ENCODE data around the gene TBX21. TPM values are rescaled to one million over a fixed set of nuclear protein-coding genes. Genes with fewer than 3 reads are reported as not detected.

Gene TBX21
- total and polyA plus RNA-seq, 11 donors: 0.07 to 3.2 (median 0.21) TPM; not detected in 2

- Histone ChIP-seq H3K4me3 (no peak overlapping the region), H3K4me1 (peaks cover 0 to 10% (median 5%) of the 10 kb centered on the region in 12 donors), H3K27ac (no peak overlapping the region), H3K9me3 (no peaks in the 10 kb centered on the region), H3K27me3 (peaks cover 17 to 89% (median 68%) of the 10 kb centered on the region in 9 donors), H3K36me3 (no peaks in the 10 kb centered on the region)
- intact Hi-C loops (cut with DNase I): loop anchor here in 4 of 10 donors (5.0 to 10.0 kb wide), 4 partner anchors 86 to 126 kb away; partner anchors contain the start of gene TBKBP1 (in 1 of the 4)
- DNase-seq (no peak), ATAC-seq (no peak)
- no peak for TF ChIP-seq CTCF (IDR thresholded peaks at IDR 0.05)
- WGBS, 4 donors: 41 to 49% (median 44%) methylated on average over 3 of the region's 3 CpGs
These were observed 58.0 kb downstream of the TBX21 start for GRCh38 chr17:47791025-47791424.

GRCh38 chr17:47792457-47792856, 59.4 kb downstream of the TBX21 start:
- TF ChIP-seq CTCF (IDR thresholded peaks at IDR 0.05): no peak
- TF ChIP-seq POLR2A (IDR thresholded peaks at IDR 0.05): no peak
- intact Hi-C loops (cut with DNase I): loop anchor here in 4 of 10 donors (5.0 to 10.0 kb wide), 4 partner anchors 88 to 128 kb away; partner anchors contain the start of gene TBKBP1 (in 1 of the 4)
- H3K27me3 ChIP-seq: peaks cover 13 to 84% (median 65%) of the 10 kb centered on the region in 9 donors
- no peaks in the 10 kb centered on the region for H3K36me3 ChIP-seq
- DNase-seq: no peak
- no peak overlapping the region for H3K4me3 ChIP-seq
- H3K9me3 ChIP-seq: no peaks in the 10 kb centered on the region
- ATAC-seq: no peak
- WGBS, 4 donors: 72 to 79% (median 77%) methylated on average over 1 of the region's 1 CpG
- H3K4me1 ChIP-seq: peaks cover 0 to 10% (median 5%) of the 10 kb centered on the region in 12 donors
- H3K27ac ChIP-seq: no peak overlapping the region

GRCh38 chr17:47792979-47793378, 59.9 kb downstream of the TBX21 start:
- Histone ChIP-seq H3K4me3 (no peak overlapping the region), H3K27ac (no peak overlapping the region), H3K9me3 (no peaks in the 10 kb centered on the region), H3K36me3 (no peaks in the 10 kb centered on the region), H3K4me1 (peaks cover 0 to 10% (median 5%) of the 10 kb centered on the region in 12 donors), H3K27me3 (peaks cover 11 to 80% (median 60%) of the 10 kb centered on the region in 9 donors)
- WGBS, 4 donors: 61 to 66% (median 63%) methylated on average over 6 of the region's 6 CpGs
- intact Hi-C loops (cut with DNase I): loop anchor here in 4 of 10 donors (5.0 to 10.0 kb wide), 4 partner anchors 88 to 128 kb away; partner anchors contain the start of gene TBKBP1 (in 1 of the 4)
- TF ChIP-seq POLR2A (IDR thresholded peaks at IDR 0.05) (no peak), CTCF (IDR thresholded peaks at IDR 0.05) (no peak)
- no peak for DNase-seq
- no peak for ATAC-seq

Other genes starting within 250 kb of the TBX21 start
- 10 to 100 TPM; 56.3 to 98.2 (median 81.3) TPM for gene NPEPPS, start 202.1 kb upstream of the TBX21 start, total RNA-seq
- 10 to 100 TPM; 23.7 to 45.7 TPM for gene NPEPPS, start 202.1 kb upstream of the TBX21 start, polyA plus RNA-seq
- 100 to 1,000 TPM; 118 to 236 (median 192) TPM for gene KPNB1, start 83.3 kb upstream of the TBX21 start, total RNA-seq
- 100 to 1,000 TPM in 1 of 2 donors, 10 to 100 TPM in 1; 30.7 to 136 TPM for gene KPNB1, start 83.3 kb upstream of the TBX21 start, polyA plus RNA-seq
- gene TBKBP1, start 39.1 kb upstream of the TBX21 start, total RNA-seq: 10 to 100 TPM; 11.3 to 24.8 (median 12.0) TPM
- 10 to 100 TPM; 14.8 to 23.8 TPM for gene TBKBP1, start 39.1 kb upstream of the TBX21 start, polyA plus RNA-seq
- gene OSBPL7, start 88.6 kb downstream of the TBX21 start, total RNA-seq: 1 to 10 TPM; 1.5 to 7.4 (median 5.8) TPM
- 1 to 10 TPM; 3.0 to 5.2 TPM for gene OSBPL7, start 88.6 kb downstream of the TBX21 start, polyA plus RNA-seq
- 10 to 100 TPM; 45.8 to 79.2 (median 63.2) TPM for gene MRPL10, start 98.3 kb downstream of the TBX21 start, total RNA-seq
- 10 to 100 TPM; 43.8 to 64.5 TPM for gene MRPL10, start 98.3 kb downstream of the TBX21 start, polyA plus RNA-seq
- under 1 TPM in 7 of 9 donors, not detected in 2; 0.22 to 0.44 (median 0.35) TPM for gene LRRC46, start 98.4 kb downstream of the TBX21 start, total RNA-seq
- gene LRRC46, start 98.4 kb downstream of the TBX21 start, polyA plus RNA-seq: under 1 TPM; 0.17 to 0.23 TPM
- 10 to 100 TPM; 29.4 to 42.9 (median 33.9) TPM for gene SCRN2, start 108.0 kb downstream of the TBX21 start, total RNA-seq
- 10 to 100 TPM; 17.5 to 58.5 TPM for gene SCRN2, start 108.0 kb downstream of the TBX21 start, polyA plus RNA-seq
- gene SP6, start 117.9 kb downstream of the TBX21 start, total RNA-seq: under 1 TPM in 7 of 9 donors, not detected in 2; 0.12 to 0.88 (median 0.32) TPM
- gene SP6, start 117.9 kb downstream of the TBX21 start, polyA plus RNA-seq: 1 to 10 TPM in 1 of 2 donors, under 1 TPM in 1; 0.19 to 2.5 TPM
- gene SP2, start 163.0 kb downstream of the TBX21 start, total RNA-seq: 10 to 100 TPM; 11.1 to 21.2 (median 16.7) TPM
- 10 to 100 TPM in 1 of 2 donors, 1 to 10 TPM in 1; 4.1 to 15.8 TPM for gene SP2, start 163.0 kb downstream of the TBX21 start, polyA plus RNA-seq
- 10 to 100 TPM; 24.2 to 45.0 (median 36.1) TPM for gene PNPO, start 208.3 kb downstream of the TBX21 start, total RNA-seq
- gene PNPO, start 208.3 kb downstream of the TBX21 start, polyA plus RNA-seq: 10 to 100 TPM; 12.6 to 16.1 TPM
- 1 to 10 TPM in 1 of 9 donors, not detected in 8; 2.7 TPM for gene PRR15L, start 224.6 kb downstream of the TBX21 start, total RNA-seq
- gene PRR15L, start 224.6 kb downstream of the TBX21 start, polyA plus RNA-seq: under 1 TPM in 1 of 2 donors, not detected in 1; 0.04 TPM
- 10 to 100 TPM; 41.2 to 80.9 (median 53.6) TPM for gene CDK5RAP3, start 237.9 kb downstream of the TBX21 start, total RNA-seq
- 10 to 100 TPM; 53.8 to 56.6 TPM for gene CDK5RAP3, start 237.9 kb downstream of the TBX21 start, polyA plus RNA-seq

All from heart left ventricle (tissue), 16 donors.